ENCODE results near the gene NT5C1B. TPM values are rescaled to one million over a fixed set of nuclear protein-coding genes. Genes with fewer than 3 reads are reported as not detected.
A peak's percentile ranks its signal among the peaks of the same experiment; 100 is the strongest.

NT5C1B gene
- polyA plus RNA-seq, 2 of the 4 experiments (the other 2 are of a cell fraction): not detected

GRCh38 chr2:18552351-18553077, 36.9 kb downstream of the NT5C1B start:
- Histone ChIP-seq H3K9me3 (no peaks in the 10 kb centered on the region), H3K4me2 (no peak overlapping the region), H3K4me1 (peaks cover 7% of the 10 kb centered on the region; the same call in 2 of the 3 replicates), H3K4me3 (no peak overlapping the region), H3K27ac (no peak overlapping the region)
- WGBS (ENCODE audit: missing lambda C conversion rate): 81% methylated on average over 3 of the region's 3 CpGs
- ChIA-PET CTCF (interaction anchor here (1.3 to 1.8 kb wide), 2 partner anchors 32 to 57 kb away, joined by 4 to 10 read pairs; no protein-coding TSS in a partner anchor), POLR2A (interaction anchor here (0.6 to 0.7 kb wide), 2 partner anchors 8 to 81 kb away, joined by 3 to 4 read pairs; partner anchors contain the start of gene RDH14)
- FAIRE-seq (no peak), ATAC-seq (no peak), DNase-seq (ENCODE audit: low read depth in 1 of 2, low spot score in 1 of 2) (no peak)
- TF ChIP-seq MAFK (IDR thresholded peaks at IDR 0.05; ENCODE audit: partially characterized antibody) (peak; percentile 44), JUN (IDR thresholded peaks at IDR 0.05) (0 out of 5 replicates have a peak, but pooled peaks of 1 of the 2 experiments have one; percentile 12), FOXS1 (CRISPR knock-in tag; IDR thresholded peaks at IDR 0.05) (no peak), MAZ (IDR thresholded peaks at IDR 0.05; ENCODE audit: borderline replicate concordance, low read depth, low read length) (no peak)

GRCh38 chr2:18551623-18552022, 37.7 kb downstream of the NT5C1B start:
- H3K27ac ChIP-seq: no peak overlapping the region

GRCh38 chr2:18551169-18551568, 38.2 kb downstream of the NT5C1B start:
- ChIA-PET CTCF (no interaction called here), POLR2A (no interaction called here)
- WGBS (ENCODE audit: missing lambda C conversion rate): 16% methylated on average over 1 of the region's 1 CpG
- Histone ChIP-seq H3K27ac (no peak overlapping the region), H3K4me2 (0 out of 3 replicates have a peak overlapping the region, but pooled peaks have one; percentile 10), H3K4me3 (no peak overlapping the region), H3K9me3 (no peaks in the 10 kb centered on the region), H3K4me1 (peaks cover 7% of the 10 kb centered on the region; the same call in 2 of the 3 replicates)
- DNase-seq (ENCODE audit: low read depth in 1 of 2, low spot score in 1 of 2): no peak
- no peak; a peak in 1 of 6 replicates for ATAC-seq
- TF ChIP-seq ZC3H11A (IDR thresholded peaks at IDR 0.05) (no peak), HOXB5 (CRISPR knock-in tag; IDR thresholded peaks at IDR 0.05) (no peak)
- no peak for FAIRE-seq

More at GRCh38 chr2:18551623-18552022, 37.7 kb downstream of the NT5C1B start:
- no peak for TF ChIP-seq BCL3 (IDR thresholded peaks at IDR 0.05)
- TF ChIP-seq CHD4 (IDR thresholded peaks at IDR 0.05; ENCODE audit: borderline replicate concordance): no peak
- TF ChIP-seq CHD2 (IDR thresholded peaks at IDR 0.05; ENCODE audit: low read length, partially characterized antibody): no peak
- no peak for TF ChIP-seq EP300 (IDR thresholded peaks at IDR 0.05)
- no peak for TF ChIP-seq ZSCAN20 (CRISPR knock-in tag; IDR thresholded peaks at IDR 0.05)
- TF ChIP-seq RNF2 (IDR thresholded peaks at IDR 0.05; ENCODE audit: borderline replicate concordance, low read depth): no peak
- no peak for TF ChIP-seq HOXA7 (CRISPR knock-in tag; IDR thresholded peaks at IDR 0.05)
- TF ChIP-seq E2F6 (IDR thresholded peaks at IDR 0.05; ENCODE audit: borderline replicate concordance, low read depth): no peak
- TF ChIP-seq PHF8 (IDR thresholded peaks at IDR 0.05; ENCODE audit: borderline replicate concordance, low read depth): no peak
- no peak for TF ChIP-seq MAX (IDR thresholded peaks at IDR 0.05)
- TF ChIP-seq EHMT2 (IDR thresholded peaks at IDR 0.05; ENCODE audit: low read depth): no peak
- TF ChIP-seq POLR2A (IDR thresholded peaks at IDR 0.05; ENCODE audit: low read length): no peak
- no peak for TF ChIP-seq MAZ (IDR thresholded peaks at IDR 0.05; ENCODE audit: borderline replicate concordance, low read depth, low read length)
- TF ChIP-seq KDM5A (IDR thresholded peaks at IDR 0.05): no peak
- TF ChIP-seq ZNF302 (CRISPR knock-in tag; IDR thresholded peaks at IDR 0.05): no peak
- TF ChIP-seq USF2 (IDR thresholded peaks at IDR 0.05): no peak
- no peak for TF ChIP-seq FOXS1 (CRISPR knock-in tag; IDR thresholded peaks at IDR 0.05)
- TF ChIP-seq RAD21 (conservative IDR thresholded peaks at IDR 0.05 in 1 of 2, IDR thresholded peaks at IDR 0.05 in 1 of 2): no peak
- no peak for TF ChIP-seq ESRRA (IDR thresholded peaks at IDR 0.05; ENCODE audit: borderline replicate concordance, low read length)
- TF ChIP-seq HEYL (CRISPR knock-in tag; IDR thresholded peaks at IDR 0.05): no peak
- 91% methylated on average over 2 of the region's 2 CpGs for WGBS (ENCODE audit: missing lambda C conversion rate)
- Histone ChIP-seq H3K4me1 (peaks cover 7% of the 10 kb centered on the region; the same call in 2 of the 3 replicates), H3K4me2 (0 out of 3 replicates have a peak overlapping the region, but pooled peaks have one; percentile 10), H3K4me3 (no peak overlapping the region), H3K9me3 (no peaks in the 10 kb centered on the region)
- DNase-seq (ENCODE audit: low read depth in 1 of 2, low spot score in 1 of 2) (no peak), FAIRE-seq (no peak), ATAC-seq (no peak)
- POLR2A ChIA-PET: no interaction called here
- CTCF ChIA-PET: no interaction called here

All from A549 (cell line).